Ovary (tissue), 3 donors: ENCODE results near the gene POLR1F.

Source experiments
- EP300 ChIP-seq: sonication (generic); formaldehyde crosslinking; IDR thresholded peaks from one replicate; pipeline ENCODE4 v1.6.1; 2017; ENCODE audit warnings: antibody characterized with exemption
- POLR2A ChIP-seq: fragments of 450-650 bp; IDR thresholded peaks from one replicate; pipeline ENCODE4 v1.6.1; 2017; ENCODE audit warnings: antibody characterized with exemption, mild to moderate bottlenecking, moderate library complexity
- TF ChIP-seq, protein P1 (sequence below), 3 donors: fragments of 450-650 bp in 2 of 3; fragments of 200-600 bp in 1 of 3; IDR thresholded peaks; one replicate each; pipeline versions ENCODE4 v1.5.1 to v1.8.0; 2016 to 2022; ENCODE audit warnings: antibody characterized with exemption in 3 of 3, mild to moderate bottlenecking in 1 of 3
- donor health status: DM: no; HTN: no; CAD: no.

GRCh38 chr7:19663816-19664462, 44.9 kb downstream of the POLR1F start:
- TF ChIP-seq, protein P1, sequence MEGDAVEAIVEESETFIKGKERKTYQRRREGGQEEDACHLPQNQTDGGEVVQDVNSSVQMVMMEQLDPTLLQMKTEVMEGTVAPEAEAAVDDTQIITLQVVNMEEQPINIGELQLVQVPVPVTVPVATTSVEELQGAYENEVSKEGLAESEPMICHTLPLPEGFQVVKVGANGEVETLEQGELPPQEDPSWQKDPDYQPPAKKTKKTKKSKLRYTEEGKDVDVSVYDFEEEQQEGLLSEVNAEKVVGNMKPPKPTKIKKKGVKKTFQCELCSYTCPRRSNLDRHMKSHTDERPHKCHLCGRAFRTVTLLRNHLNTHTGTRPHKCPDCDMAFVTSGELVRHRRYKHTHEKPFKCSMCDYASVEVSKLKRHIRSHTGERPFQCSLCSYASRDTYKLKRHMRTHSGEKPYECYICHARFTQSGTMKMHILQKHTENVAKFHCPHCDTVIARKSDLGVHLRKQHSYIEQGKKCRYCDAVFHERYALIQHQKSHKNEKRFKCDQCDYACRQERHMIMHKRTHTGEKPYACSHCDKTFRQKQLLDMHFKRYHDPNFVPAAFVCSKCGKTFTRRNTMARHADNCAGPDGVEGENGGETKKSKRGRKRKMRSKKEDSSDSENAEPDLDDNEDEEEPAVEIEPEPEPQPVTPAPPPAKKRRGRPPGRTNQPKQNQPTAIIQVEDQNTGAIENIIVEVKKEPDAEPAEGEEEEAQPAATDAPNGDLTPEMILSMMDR (IDR thresholded peaks at IDR 0.05): no peak
- no peak for TF ChIP-seq POLR2A
- TF ChIP-seq EP300: no peak
